EL (cell line): Measurements from ENCODE around the gene MARS1.

ENCODE experiments used
- DNase-seq: peaks from one replicate; pipeline ENCODE4 v3.0.0-alpha.2; 2016

The MARS1 gene

DNA sequence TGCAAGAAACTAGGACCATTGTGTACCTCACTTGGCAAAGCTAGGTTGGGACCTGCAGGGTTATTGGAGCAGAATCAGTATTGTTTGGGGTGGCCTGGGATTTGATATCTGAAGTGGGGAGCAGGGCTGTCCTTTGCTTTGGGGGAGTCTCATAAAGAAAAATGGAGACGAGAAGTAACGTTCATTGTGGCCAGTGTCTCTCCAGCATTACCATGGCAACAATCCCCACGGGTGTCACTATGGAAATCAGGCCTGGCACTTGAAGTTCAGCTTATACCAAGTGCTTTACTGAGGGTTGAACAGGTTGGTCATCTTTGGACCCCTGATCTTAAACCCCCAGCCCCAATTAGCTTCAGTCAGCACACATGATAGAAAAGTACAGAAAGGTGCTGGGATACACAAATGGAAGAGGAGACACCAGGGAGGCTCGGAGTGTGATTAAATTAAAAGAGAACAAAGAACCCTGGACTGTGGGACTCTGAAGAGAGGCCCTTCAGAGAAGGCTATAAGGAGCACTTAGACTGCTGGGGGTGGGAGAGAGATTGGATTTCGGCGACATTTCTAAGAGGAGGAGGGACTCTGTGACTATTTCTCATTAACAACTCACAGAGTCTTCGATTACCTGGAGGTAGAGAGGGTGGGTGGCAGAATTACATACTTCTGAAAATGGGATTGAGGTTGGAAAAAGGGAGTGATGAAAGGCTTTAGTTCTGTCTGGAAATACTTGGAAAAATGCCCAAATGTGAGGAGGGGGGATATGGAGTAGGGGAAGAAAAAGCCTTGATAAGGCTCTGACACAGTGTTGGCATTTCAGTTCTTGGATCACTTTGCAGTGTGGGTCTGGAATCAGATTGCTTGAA lies 65.7 kb downstream of the MARS1 start:
- DNase-seq: no peak

- no peak for DNase-seq
Observed at GRCh38 chr12:57554453-57554852, 66.6 kb downstream of the MARS1 start.

- no peak for DNase-seq
Observed at GRCh38 chr12:57554897-57555296, 67.0 kb downstream of the MARS1 start.

GRCh38 chr12:57558864-57559263 lies 71.0 kb downstream of the MARS1 start:
- DNase-seq: no peak

DNA sequence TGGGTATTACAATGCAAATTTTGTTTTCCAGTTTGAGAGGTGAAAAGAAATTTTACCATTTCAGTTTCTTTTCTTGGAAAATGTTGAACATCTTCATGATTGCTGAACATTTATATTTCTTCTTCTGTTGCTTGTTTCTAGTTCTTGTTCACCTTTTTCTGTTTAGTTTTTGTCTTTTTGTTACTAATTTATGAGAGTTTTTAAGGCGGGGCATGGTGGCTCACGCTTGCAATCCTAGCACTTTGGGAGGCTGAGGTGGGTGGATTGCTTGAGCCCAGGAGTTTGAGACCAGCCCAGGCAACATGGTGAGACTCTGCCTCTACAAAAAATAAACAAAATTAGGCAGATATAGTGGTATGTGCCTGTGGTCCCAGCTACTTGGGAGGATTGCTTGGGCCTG lies 72.6 kb downstream of the MARS1 start:
- no peak for DNase-seq

GRCh38 chr12:57561117-57561516 lies 73.2 kb downstream of the MARS1 start:
- peak; percentile 40 for DNase-seq

- DNase-seq: no peak
Observed at GRCh38 chr12:57563358-57563757, 75.5 kb downstream of the MARS1 start.

DNA sequence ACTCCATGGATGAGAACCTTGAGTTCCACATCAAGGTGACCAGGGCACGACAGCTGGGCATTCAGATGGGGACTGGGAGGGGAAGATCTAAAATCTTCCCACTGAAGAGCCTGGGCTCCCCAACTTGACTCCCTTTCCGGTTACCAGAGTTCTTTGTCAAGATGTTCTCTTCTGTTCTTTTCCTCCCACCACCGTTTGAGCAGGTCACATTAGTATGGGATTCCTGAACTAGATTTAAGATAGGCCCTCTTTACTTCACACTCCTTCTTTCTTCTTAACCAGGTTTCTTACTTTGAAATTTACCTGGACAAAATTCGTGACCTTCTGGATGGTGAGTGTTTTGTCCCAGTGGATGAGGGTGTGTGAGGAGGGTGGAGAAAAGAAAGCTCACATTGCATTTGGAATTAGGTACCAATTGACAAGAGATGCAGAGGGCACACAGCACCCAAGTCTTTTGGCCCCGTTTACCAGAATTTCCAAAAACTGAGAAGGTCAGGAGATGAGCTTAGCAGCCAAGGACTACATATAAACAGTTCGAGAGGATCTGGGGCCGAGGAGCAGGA lies 76.4 kb downstream of the MARS1 start:
- no peak for DNase-seq
